ENCODE data around the gene KCNS3. TPM values are rescaled to one million over a fixed set of nuclear protein-coding genes. Genes with fewer than 3 reads are reported as not detected.

KCNS3 gene
- total RNA-seq, 1 experiment from 2014 or later, result 1.7 TPM

DNA sequence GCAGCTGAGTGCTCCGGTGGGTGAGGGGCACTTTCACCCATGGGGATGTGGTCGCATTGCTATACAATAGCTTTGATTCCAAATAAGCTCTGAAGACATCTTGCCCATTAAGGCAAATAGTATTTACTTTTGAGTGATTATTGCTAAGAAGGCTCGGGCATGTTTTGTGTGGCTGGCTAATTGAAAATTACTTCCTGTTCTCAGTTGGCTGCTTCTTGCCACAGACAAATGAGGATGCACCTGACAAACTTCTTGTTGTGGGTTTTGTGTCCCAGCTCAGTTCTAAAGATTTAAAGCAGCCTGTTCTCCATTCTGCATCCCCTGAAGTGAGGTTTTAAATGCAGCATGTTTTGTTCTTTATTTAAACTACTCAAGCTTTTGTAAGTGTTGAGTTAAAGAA lies 88.3 kb downstream of the KCNS3 start:
- no peak overlapping the region for H3K4me3 ChIP-seq (ENCODE audit: low read depth in 2 of 2, low read length in 2 of 2)
- in situ Hi-C loops (cut with HindIII; ENCODE audit: low pct_unique_long_range_greater_than_20kb, low sequenced_read_pairs), result no loop called here
- H3K27ac ChIP-seq (ENCODE audit: low read length), result no peak overlapping the region
- POLR2A ChIA-PET, result no interaction called here
- DNase-seq (ENCODE audit: low read depth, low spot score), result no peak
- TF ChIP-seq TCF7L2 (IDR thresholded peaks at IDR 0.05; ENCODE audit: low read depth, low read length) (no peak), SIN3A (IDR thresholded peaks at IDR 0.05; ENCODE audit: borderline replicate concordance, insufficient read depth, low read depth, low read length) (no peak), POLR2AphosphoS5 (IDR thresholded peaks at IDR 0.05; ENCODE audit: low read depth, low read length) (no peak)
- TF ChIP-seq, protein P1, sequence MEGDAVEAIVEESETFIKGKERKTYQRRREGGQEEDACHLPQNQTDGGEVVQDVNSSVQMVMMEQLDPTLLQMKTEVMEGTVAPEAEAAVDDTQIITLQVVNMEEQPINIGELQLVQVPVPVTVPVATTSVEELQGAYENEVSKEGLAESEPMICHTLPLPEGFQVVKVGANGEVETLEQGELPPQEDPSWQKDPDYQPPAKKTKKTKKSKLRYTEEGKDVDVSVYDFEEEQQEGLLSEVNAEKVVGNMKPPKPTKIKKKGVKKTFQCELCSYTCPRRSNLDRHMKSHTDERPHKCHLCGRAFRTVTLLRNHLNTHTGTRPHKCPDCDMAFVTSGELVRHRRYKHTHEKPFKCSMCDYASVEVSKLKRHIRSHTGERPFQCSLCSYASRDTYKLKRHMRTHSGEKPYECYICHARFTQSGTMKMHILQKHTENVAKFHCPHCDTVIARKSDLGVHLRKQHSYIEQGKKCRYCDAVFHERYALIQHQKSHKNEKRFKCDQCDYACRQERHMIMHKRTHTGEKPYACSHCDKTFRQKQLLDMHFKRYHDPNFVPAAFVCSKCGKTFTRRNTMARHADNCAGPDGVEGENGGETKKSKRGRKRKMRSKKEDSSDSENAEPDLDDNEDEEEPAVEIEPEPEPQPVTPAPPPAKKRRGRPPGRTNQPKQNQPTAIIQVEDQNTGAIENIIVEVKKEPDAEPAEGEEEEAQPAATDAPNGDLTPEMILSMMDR (IDR thresholded peaks at IDR 0.05), result no peak
- TF ChIP-seq, protein P2, sequence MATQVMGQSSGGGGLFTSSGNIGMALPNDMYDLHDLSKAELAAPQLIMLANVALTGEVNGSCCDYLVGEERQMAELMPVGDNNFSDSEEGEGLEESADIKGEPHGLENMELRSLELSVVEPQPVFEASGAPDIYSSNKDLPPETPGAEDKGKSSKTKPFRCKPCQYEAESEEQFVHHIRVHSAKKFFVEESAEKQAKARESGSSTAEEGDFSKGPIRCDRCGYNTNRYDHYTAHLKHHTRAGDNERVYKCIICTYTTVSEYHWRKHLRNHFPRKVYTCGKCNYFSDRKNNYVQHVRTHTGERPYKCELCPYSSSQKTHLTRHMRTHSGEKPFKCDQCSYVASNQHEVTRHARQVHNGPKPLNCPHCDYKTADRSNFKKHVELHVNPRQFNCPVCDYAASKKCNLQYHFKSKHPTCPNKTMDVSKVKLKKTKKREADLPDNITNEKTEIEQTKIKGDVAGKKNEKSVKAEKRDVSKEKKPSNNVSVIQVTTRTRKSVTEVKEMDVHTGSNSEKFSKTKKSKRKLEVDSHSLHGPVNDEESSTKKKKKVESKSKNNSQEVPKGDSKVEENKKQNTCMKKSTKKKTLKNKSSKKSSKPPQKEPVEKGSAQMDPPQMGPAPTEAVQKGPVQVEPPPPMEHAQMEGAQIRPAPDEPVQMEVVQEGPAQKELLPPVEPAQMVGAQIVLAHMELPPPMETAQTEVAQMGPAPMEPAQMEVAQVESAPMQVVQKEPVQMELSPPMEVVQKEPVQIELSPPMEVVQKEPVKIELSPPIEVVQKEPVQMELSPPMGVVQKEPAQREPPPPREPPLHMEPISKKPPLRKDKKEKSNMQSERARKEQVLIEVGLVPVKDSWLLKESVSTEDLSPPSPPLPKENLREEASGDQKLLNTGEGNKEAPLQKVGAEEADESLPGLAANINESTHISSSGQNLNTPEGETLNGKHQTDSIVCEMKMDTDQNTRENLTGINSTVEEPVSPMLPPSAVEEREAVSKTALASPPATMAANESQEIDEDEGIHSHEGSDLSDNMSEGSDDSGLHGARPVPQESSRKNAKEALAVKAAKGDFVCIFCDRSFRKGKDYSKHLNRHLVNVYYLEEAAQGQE (IDR thresholded peaks at IDR 0.05; ENCODE audit: insufficient read depth in 1 of 2, low read depth in 2 of 2, low read length in 1 of 2), result no peak
- no TSS peak for BruUV-seq (replicated peaks)
- no peaks in the 10 kb centered on the region for H3K36me3 ChIP-seq (ENCODE audit: control insufficient read depth, insufficient read depth, low read length)
- H3K4me1 ChIP-seq (ENCODE audit: control insufficient read depth, insufficient read depth, low read length), result no peaks in the 10 kb centered on the region
- no peaks in the 10 kb centered on the region for H3K9me3 ChIP-seq (ENCODE audit: control insufficient read depth, insufficient read depth, low read depth, low read length)
- CTCF ChIA-PET, result no interaction called here
- H3K27me3 ChIP-seq (ENCODE audit: control insufficient read depth, insufficient read depth, low read length), result no peaks in the 10 kb centered on the region
- intact Hi-C loops (cut with micrococcal nuclease; ENCODE audit: unreplicated experiment), result no loop called here
- ATAC-seq, result no peak

DNA sequence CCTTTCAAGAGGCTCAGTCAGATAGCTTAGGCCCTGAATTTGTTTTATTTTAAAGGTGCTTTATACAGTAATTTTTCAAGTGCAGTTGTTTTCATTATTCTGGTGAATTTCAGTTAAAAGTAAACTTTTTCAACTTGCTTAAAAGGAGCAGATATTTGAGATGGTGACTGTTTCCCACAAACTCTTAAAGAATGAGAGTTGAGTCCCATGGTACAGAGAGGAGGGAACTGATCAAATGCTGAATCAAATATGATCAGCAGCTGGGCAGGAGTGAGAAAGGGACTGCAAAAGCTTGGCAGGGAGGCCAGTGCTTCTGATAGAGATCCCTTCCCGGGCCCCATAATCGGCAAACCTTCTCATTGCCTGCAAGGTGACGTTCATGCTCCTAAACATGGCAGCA lies 91.2 kb downstream of the KCNS3 start:
- ChIA-PET CTCF (no interaction called here), POLR2A (interaction anchor here (0.7 kb wide), 1 partner anchor 210 kb away, joined by 3 read pairs; no protein-coding TSS in a partner anchor)
- BruUV-seq (replicated peaks), result no TSS peak
- no peaks in the 10 kb centered on the region for H3K36me3 ChIP-seq (ENCODE audit: control insufficient read depth, insufficient read depth, low read length)
- no peaks in the 10 kb centered on the region for H3K27me3 ChIP-seq (ENCODE audit: control insufficient read depth, insufficient read depth, low read length)
- no peaks in the 10 kb centered on the region for H3K9me3 ChIP-seq (ENCODE audit: control insufficient read depth, insufficient read depth, low read depth, low read length)
- H3K4me1 ChIP-seq (ENCODE audit: control insufficient read depth, insufficient read depth, low read length), result no peaks in the 10 kb centered on the region
- no peak for TF ChIP-seq TCF7L2 (IDR thresholded peaks at IDR 0.05; ENCODE audit: low read depth, low read length)
- TF ChIP-seq, protein P2 (IDR thresholded peaks at IDR 0.05; ENCODE audit: insufficient read depth in 1 of 2, low read depth in 2 of 2, low read length in 1 of 2), result no peak
- no peak for TF ChIP-seq SIN3A (IDR thresholded peaks at IDR 0.05; ENCODE audit: borderline replicate concordance, insufficient read depth, low read depth, low read length)
- no peak for TF ChIP-seq POLR2AphosphoS5 (IDR thresholded peaks at IDR 0.05; ENCODE audit: low read depth, low read length)
- TF ChIP-seq, protein P1 (IDR thresholded peaks at IDR 0.05), result no peak
- ATAC-seq (no peak), DNase-seq (ENCODE audit: low read depth, low spot score) (no peak)
- H3K27ac ChIP-seq (ENCODE audit: low read length), result no peak overlapping the region
- intact Hi-C loops (cut with micrococcal nuclease; ENCODE audit: unreplicated experiment) (no loop called here), in situ Hi-C loops (cut with HindIII; ENCODE audit: low pct_unique_long_range_greater_than_20kb, low sequenced_read_pairs) (no loop called here)
- no peak overlapping the region for H3K4me3 ChIP-seq (ENCODE audit: low read depth in 2 of 2, low read length in 2 of 2)

All from Panc1 (cell line).